ENCODE measurements around the gene ARHGEF2.
A peak's percentile ranks its signal among the peaks of the same experiment; 100 is the strongest.

Gene ARHGEF2

GRCh38 chr1:156019946-156020292 lies 41.6 kb upstream of the ARHGEF2 start:
- TF ChIP-seq CTCF (IDR thresholded peaks at IDR 0.05; ENCODE audit: extremely low read depth, missing control alignments) = no peak
- DNase-seq (ENCODE audit: low spot score) = no peak

- no peak for DNase-seq (ENCODE audit: low spot score)
- no peak for TF ChIP-seq CTCF (IDR thresholded peaks at IDR 0.05; ENCODE audit: extremely low read depth, missing control alignments)
Observed at GRCh38 chr1:156014829-156015228, 36.5 kb upstream of the ARHGEF2 start.

GRCh38 chr1:156012051-156012817 lies 33.9 kb upstream of the ARHGEF2 start:
- DNase-seq (ENCODE audit: low spot score) = peak; percentile 62
- TF ChIP-seq CTCF (IDR thresholded peaks at IDR 0.05; ENCODE audit: extremely low read depth, missing control alignments) = no peak

GRCh38 chr1:156009404-156009803 lies 31.1 kb upstream of the ARHGEF2 start:
- DNase-seq (ENCODE audit: low spot score) = no peak
- TF ChIP-seq CTCF (IDR thresholded peaks at IDR 0.05; ENCODE audit: extremely low read depth, missing control alignments) = no peak

- no peak for TF ChIP-seq CTCF (IDR thresholded peaks at IDR 0.05; ENCODE audit: extremely low read depth, missing control alignments)
- DNase-seq (ENCODE audit: low spot score) = no peak
Observed at GRCh38 chr1:156006666-156007376, 28.5 kb upstream of the ARHGEF2 start.

GRCh38 chr1:156004843-156005584 lies 26.7 kb upstream of the ARHGEF2 start:
- DNase-seq (ENCODE audit: low spot score) = no peak
- no peak for TF ChIP-seq CTCF (IDR thresholded peaks at IDR 0.05; ENCODE audit: extremely low read depth, missing control alignments)

GRCh38 chr1:156003923-156004188 lies 25.5 kb upstream of the ARHGEF2 start:
- no peak for DNase-seq (ENCODE audit: low spot score)
- no peak for TF ChIP-seq CTCF (IDR thresholded peaks at IDR 0.05; ENCODE audit: extremely low read depth, missing control alignments)
